Fibroblast of lung (primary cell): ENCODE results near the gene KLHL36. TPM values are rescaled to one million over a fixed set of nuclear protein-coding genes. Genes with fewer than 3 reads are reported as not detected.

ENCODE experiments used
- DNase-seq, 2 donors: peaks; one replicate each; pipeline versions ENCODE4 v3.0.0 to v3.0.0-alpha.2; 2010; ENCODE audit warnings: low read depth in 2 of 2
- H2AFZ ChIP-seq: 2 replicates; pipeline ENCODE4 v1.5.1; 2012; ENCODE audit warnings: low read length, control low read depth, inconsistent platforms
- H3K27ac ChIP-seq: 2 replicates; pipeline ENCODE4 v1.5.1; 2011; ENCODE audit warnings: low read length, control low read depth; ENCODE audit not compliant: insufficient read depth
- H3K27me3 ChIP-seq: 2 replicates; pipeline ENCODE4 v1.5.1; 2011; ENCODE audit warnings: mild to moderate bottlenecking, low read length; ENCODE audit not compliant: control insufficient read depth, insufficient read depth
- H3K36me3 ChIP-seq: 2 replicates; pipeline ENCODE4 v1.5.1; 2011; ENCODE audit warnings: low read length; ENCODE audit not compliant: control insufficient read depth, insufficient read depth
- H3K4me1 ChIP-seq: 2 replicates; pipeline ENCODE4 v1.5.1; 2011; ENCODE audit warnings: low read length; ENCODE audit not compliant: control insufficient read depth, insufficient read depth; ENCODE audit errors: extremely low read depth
- H3K4me2 ChIP-seq: 2 replicates; pipeline ENCODE4 v1.5.1; 2011; ENCODE audit warnings: low read length, control low read depth; ENCODE audit not compliant: insufficient read depth; ENCODE audit errors: extremely low read depth
- H3K4me3 ChIP-seq, 4 experiments: fragments of 200-600 bp in 1 of 4; sonication (generic) in 1 of 4; replicated peaks in 1 of 4; 2 replicates each; pipeline ENCODE4 v1.5.1; 2011 to 2016; ENCODE audit warnings: low read length in 4 of 4, low read depth in 3 of 4, mild to moderate bottlenecking in 3 of 4, control low read depth in 2 of 4, inconsistent platforms in 1 of 4, mixed read lengths in 1 of 4; ENCODE audit not compliant: insufficient read depth in 1 of 4; ENCODE audit errors: control extremely low read depth in 1 of 4
- H3K79me2 ChIP-seq: 2 replicates; pipeline ENCODE4 v1.5.1; 2012; ENCODE audit warnings: mild to moderate bottlenecking, low read length, inconsistent platforms; ENCODE audit not compliant: control insufficient read depth, insufficient read depth
- H3K9ac ChIP-seq: 2 replicates; pipeline ENCODE4 v1.5.1; 2011; ENCODE audit warnings: mild to moderate bottlenecking, low read length, control low read depth; ENCODE audit not compliant: insufficient read depth
- H3K9me3 ChIP-seq: 2 replicates; pipeline ENCODE4 v1.5.1; 2012; ENCODE audit warnings: low read depth, low read length; ENCODE audit not compliant: control insufficient read depth, insufficient read depth
- H4K20me1 ChIP-seq: 2 replicates; pipeline ENCODE4 v1.5.1; 2011; ENCODE audit warnings: low read length; ENCODE audit not compliant: control insufficient read depth, insufficient read depth; ENCODE audit errors: extremely low read depth
- CTCF ChIP-seq, 2 donors: IDR thresholded peaks in 1 of 2; conservative IDR thresholded peaks in 1 of 2; 1 replicate in 1 of 2; 2 replicates in 1 of 2; pipeline ENCODE4 v1.5.1; 2011 to 2012; ENCODE audit warnings: low read length in 2 of 2, control low read depth in 1 of 2, inconsistent platforms in 1 of 2, low read depth in 1 of 2, mild to moderate bottlenecking in 1 of 2
- EZH2 ChIP-seq: IDR thresholded peaks from 2 replicates; pipeline ENCODE4 v1.5.1; 2012; ENCODE audit warnings: low read length, control low read depth, mild to moderate bottlenecking; ENCODE audit errors: missing control alignments
- polyA plus RNA-seq, 2 donors: library from polyadenylated mRNA; depleted of rRNA in 1 of 2; stranded (reverse) in 1 of 2; unstranded in 1 of 2; fragments of >200 nt; gene quantifications; 2 replicates each; pipeline ENCODE4 v1.2.1, GENCODE V29; 2011 to 2012; ENCODE audit warnings: missing spikeins in 1 of 2
- total RNA-seq: library from RNA; depleted of rRNA; stranded (reverse); fragments of >200 nt; gene quantifications from 2 replicates; pipeline ENCODE4 v1.2.1, GENCODE V29; 2014

KLHL36 gene
- total and polyA plus RNA-seq, 2 donors (not counting 1 experiment from before 2014, with no cell fraction given): 29.7 to 83.1 TPM

GRCh38 chr16:84614623-84614967 lies 33.7 kb upstream of the KLHL36 start:
- H4K20me1 ChIP-seq: peaks cover 2% of the 10 kb centered on the region
- H3K79me2 ChIP-seq: peaks cover 82% of the 10 kb centered on the region
- H3K9me3 ChIP-seq: no peaks in the 10 kb centered on the region
- H3K4me2 ChIP-seq: peak overlapping the region; percentile 54
- H3K9ac ChIP-seq: no peak overlapping the region
- no peak overlapping the region for H2AFZ ChIP-seq
- no peak overlapping the region for H3K4me3 ChIP-seq
- H3K27me3 ChIP-seq: no peaks in the 10 kb centered on the region
- no peak overlapping the region for H3K27ac ChIP-seq
- DNase-seq: no peak
- H3K4me1 ChIP-seq: peaks cover 25% of the 10 kb centered on the region
- peaks cover 14% of the 10 kb centered on the region for H3K36me3 ChIP-seq
- TF ChIP-seq CTCF (conservative IDR thresholded peaks at IDR 0.05 in 1 of 2, IDR thresholded peaks at IDR 0.05 in 1 of 2; ENCODE audit: low read depth in 1 of 2, low read length in 2 of 2) (no peak), EZH2 (no peak)

GRCh38 chr16:84614968-84615813 lies 33.1 kb upstream of the KLHL36 start:
- peaks cover 27% of the 10 kb centered on the region for H3K4me1 ChIP-seq
- H2AFZ ChIP-seq: no peak overlapping the region
- no peak overlapping the region for H3K27ac ChIP-seq
- H3K4me3 ChIP-seq: peak overlapping the region in 3 of 4 experiments; percentile 1 to 85 (median 85)
- peaks cover 2% of the 10 kb centered on the region for H4K20me1 ChIP-seq
- peaks cover 76% of the 10 kb centered on the region for H3K79me2 ChIP-seq
- H3K4me2 ChIP-seq: peak overlapping the region; percentile 79
- H3K9me3 ChIP-seq: no peaks in the 10 kb centered on the region
- no peaks in the 10 kb centered on the region for H3K27me3 ChIP-seq
- peaks cover 14% of the 10 kb centered on the region for H3K36me3 ChIP-seq
- TF ChIP-seq EZH2 (no peak), CTCF (conservative IDR thresholded peaks at IDR 0.05 in 1 of 2, IDR thresholded peaks at IDR 0.05 in 1 of 2; ENCODE audit: low read depth in 1 of 2, low read length in 2 of 2) (no peak)
- DNase-seq: no peak
- H3K9ac ChIP-seq: no peak overlapping the region

GRCh38 chr16:84616515-84616914 lies 31.8 kb upstream of the KLHL36 start:
- no peaks in the 10 kb centered on the region for H3K27me3 ChIP-seq
- no peaks in the 10 kb centered on the region for H3K9me3 ChIP-seq
- H3K36me3 ChIP-seq: peaks cover 14% of the 10 kb centered on the region
- H3K4me3 ChIP-seq: peak overlapping the region; percentile 61 to 91 (median 85)
- no peak overlapping the region for H2AFZ ChIP-seq
- H3K27ac ChIP-seq: peak overlapping the region; percentile 77
- peak in 1 of 2 donors; percentile 37 for DNase-seq
- H3K4me1 ChIP-seq: peaks cover 24% of the 10 kb centered on the region
- no peaks in the 10 kb centered on the region for H4K20me1 ChIP-seq
- peak overlapping the region; percentile 83 for H3K9ac ChIP-seq
- peak overlapping the region; percentile 83 for H3K4me2 ChIP-seq
- peaks cover 63% of the 10 kb centered on the region for H3K79me2 ChIP-seq
- TF ChIP-seq CTCF (conservative IDR thresholded peaks at IDR 0.05 in 1 of 2, IDR thresholded peaks at IDR 0.05 in 1 of 2; ENCODE audit: low read depth in 1 of 2, low read length in 2 of 2) (no peak), EZH2 (no peak)
